ENCODE data around the gene IFNA17. TPM values are rescaled to one million over a fixed set of nuclear protein-coding genes. Genes with fewer than 3 reads are reported as not detected.

IFNA17 gene
- not detected for polyA plus RNA-seq (2013, experiment 1 of 2)
- not detected for polyA plus RNA-seq (2013, experiment 2 of 2)

- no CpG with 5 or more reads among the region's 2 CpGs for WGBS, 2 experiments (ENCODE audit: insufficient coverage in 2 of 2)
Observed at GRCh38 chr9:21228122-21228521, at the start of gene IFNA17. Gene IFNA17, minus strand, starts transcription at chr9:21228222. Its CDS starts 49 bp downstream, at chr9:21228173.

GRCh38 chr9:21268347-21268657 is 40.3 kb upstream of the IFNA17 start:
- Histone ChIP-seq H3K36me3 (ENCODE audit: control insufficient read depth, insufficient read depth, low read length) (no peaks in the 10 kb centered on the region), H3K9me3 (ENCODE audit: control insufficient read depth, low read length) (no peaks in the 10 kb centered on the region), H3K27ac (ENCODE audit: low read depth, low read length, severe bottlenecking) (no peak overlapping the region), H3K4me1 (ENCODE audit: control insufficient read depth, insufficient read depth, low read length, poor library complexity, severe bottlenecking) (no peaks in the 10 kb centered on the region), H3K4me3 (ENCODE audit: extremely low read depth, insufficient read depth, low read length, poor library complexity, severe bottlenecking) (no peak overlapping the region)
- whole genome bisulfite sequencing, 2 experiments (ENCODE audit: insufficient coverage in 2 of 2): 37 to 40% methylated on average over 1 to 2 of the region's 2 CpGs

More at GRCh38 chr9:21228122-21228521, at the start of gene IFNA17:
- H3K4me3 ChIP-seq (ENCODE audit: extremely low read depth, insufficient read depth, low read length, poor library complexity, severe bottlenecking): no peak within 1 kb of the TSS
- H3K4me1 ChIP-seq (ENCODE audit: control insufficient read depth, insufficient read depth, low read length, poor library complexity, severe bottlenecking): no peaks in the 10 kb centered on the region
- H3K9me3 ChIP-seq (ENCODE audit: control insufficient read depth, low read length): no peaks in the 10 kb centered on the region
- H3K36me3 ChIP-seq (ENCODE audit: control insufficient read depth, insufficient read depth, low read length): no peaks in the 10 kb centered on the region
- H3K27ac ChIP-seq (ENCODE audit: low read depth, low read length, severe bottlenecking): no peak within 1 kb of the TSS

- Histone ChIP-seq H3K4me3 (ENCODE audit: extremely low read depth, insufficient read depth, low read length, poor library complexity, severe bottlenecking) (no peak overlapping the region), H3K36me3 (ENCODE audit: control insufficient read depth, insufficient read depth, low read length) (no peaks in the 10 kb centered on the region), H3K4me1 (ENCODE audit: control insufficient read depth, insufficient read depth, low read length, poor library complexity, severe bottlenecking) (no peaks in the 10 kb centered on the region), H3K9me3 (ENCODE audit: control insufficient read depth, low read length) (no peaks in the 10 kb centered on the region), H3K27ac (ENCODE audit: low read depth, low read length, severe bottlenecking) (no peak overlapping the region)
- 77 to 78% methylated on average over 2 to 3 of the region's 4 CpGs for WGBS, 2 experiments (ENCODE audit: insufficient coverage in 2 of 2)
Observed at GRCh38 chr9:21267485-21268346, 39.7 kb upstream of the IFNA17 start.

- no peaks in the 10 kb centered on the region for H3K4me1 ChIP-seq (ENCODE audit: control insufficient read depth, insufficient read depth, low read length, poor library complexity, severe bottlenecking)
- no peaks in the 10 kb centered on the region for H3K36me3 ChIP-seq (ENCODE audit: control insufficient read depth, insufficient read depth, low read length)
- no peak overlapping the region for H3K4me3 ChIP-seq (ENCODE audit: extremely low read depth, insufficient read depth, low read length, poor library complexity, severe bottlenecking)
- WGBS, 2 experiments (ENCODE audit: insufficient coverage in 2 of 2): no CpG with 5 or more reads among the region's 3 CpGs
- no peak overlapping the region for H3K27ac ChIP-seq (ENCODE audit: low read depth, low read length, severe bottlenecking)
- no peaks in the 10 kb centered on the region for H3K9me3 ChIP-seq (ENCODE audit: control insufficient read depth, low read length)
Observed at GRCh38 chr9:21266733-21267484, 38.9 kb upstream of the IFNA17 start.

- no CpG with 5 or more reads among the region's 1 CpG for WGBS, 2 experiments (ENCODE audit: insufficient coverage in 2 of 2)
- H3K27ac ChIP-seq (ENCODE audit: low read depth, low read length, severe bottlenecking): no peak overlapping the region
- no peak overlapping the region for H3K4me3 ChIP-seq (ENCODE audit: extremely low read depth, insufficient read depth, low read length, poor library complexity, severe bottlenecking)
- no peaks in the 10 kb centered on the region for H3K4me1 ChIP-seq (ENCODE audit: control insufficient read depth, insufficient read depth, low read length, poor library complexity, severe bottlenecking)
- no peaks in the 10 kb centered on the region for H3K9me3 ChIP-seq (ENCODE audit: control insufficient read depth, low read length)
- no peaks in the 10 kb centered on the region for H3K36me3 ChIP-seq (ENCODE audit: control insufficient read depth, insufficient read depth, low read length)
Observed at GRCh38 chr9:21265421-21266189, 37.6 kb upstream of the IFNA17 start.

GRCh38 chr9:21255538-21256212 is 27.7 kb upstream of the IFNA17 start:
- Histone ChIP-seq H3K9me3 (ENCODE audit: control insufficient read depth, low read length) (no peaks in the 10 kb centered on the region), H3K4me3 (ENCODE audit: extremely low read depth, insufficient read depth, low read length, poor library complexity, severe bottlenecking) (no peak overlapping the region), H3K27ac (ENCODE audit: low read depth, low read length, severe bottlenecking) (no peak overlapping the region), H3K36me3 (ENCODE audit: control insufficient read depth, insufficient read depth, low read length) (no peaks in the 10 kb centered on the region), H3K4me1 (ENCODE audit: control insufficient read depth, insufficient read depth, low read length, poor library complexity, severe bottlenecking) (no peaks in the 10 kb centered on the region)
- WGBS, 2 experiments (ENCODE audit: insufficient coverage in 2 of 2): 78 to 91% methylated on average over 4 of the region's 5 CpGs

GRCh38 chr9:21252721-21253547 is 24.9 kb upstream of the IFNA17 start:
- Histone ChIP-seq H3K9me3 (ENCODE audit: control insufficient read depth, low read length) (no peaks in the 10 kb centered on the region), H3K36me3 (ENCODE audit: control insufficient read depth, insufficient read depth, low read length) (no peaks in the 10 kb centered on the region), H3K27ac (ENCODE audit: low read depth, low read length, severe bottlenecking) (peak overlapping the region; percentile 17), H3K4me3 (ENCODE audit: extremely low read depth, insufficient read depth, low read length, poor library complexity, severe bottlenecking) (no peak overlapping the region), H3K4me1 (ENCODE audit: control insufficient read depth, insufficient read depth, low read length, poor library complexity, severe bottlenecking) (no peaks in the 10 kb centered on the region)
- 0 to 6% methylated on average over 3 of the region's 3 CpGs for WGBS, 2 experiments (ENCODE audit: insufficient coverage in 2 of 2)

- H3K36me3 ChIP-seq (ENCODE audit: control insufficient read depth, insufficient read depth, low read length): no peaks in the 10 kb centered on the region
- H3K4me3 ChIP-seq (ENCODE audit: extremely low read depth, insufficient read depth, low read length, poor library complexity, severe bottlenecking): no peak overlapping the region
- H3K27ac ChIP-seq (ENCODE audit: low read depth, low read length, severe bottlenecking): no peak overlapping the region
- WGBS, 2 experiments (ENCODE audit: insufficient coverage in 2 of 2): 67 to 88% methylated on average over 2 to 3 of the region's 4 CpGs
- H3K9me3 ChIP-seq (ENCODE audit: control insufficient read depth, low read length): no peaks in the 10 kb centered on the region
- no peaks in the 10 kb centered on the region for H3K4me1 ChIP-seq (ENCODE audit: control insufficient read depth, insufficient read depth, low read length, poor library complexity, severe bottlenecking)
Observed at GRCh38 chr9:21251638-21252037, 23.6 kb upstream of the IFNA17 start.

- WGBS, 2 experiments (ENCODE audit: insufficient coverage in 2 of 2): 67% methylated on average over 1 of the region's 1 CpG; no CpG with 5 or more reads in 1 of the 2 experiments
- no peaks in the 10 kb centered on the region for H3K9me3 ChIP-seq (ENCODE audit: control insufficient read depth, low read length)
Observed at GRCh38 chr9:21251190-21251589, 23.2 kb upstream of the IFNA17 start.

More at GRCh38 chr9:21251190-21251589, 23.2 kb upstream of the IFNA17 start:
- Histone ChIP-seq H3K36me3 (ENCODE audit: control insufficient read depth, insufficient read depth, low read length) (no peaks in the 10 kb centered on the region), H3K4me1 (ENCODE audit: control insufficient read depth, insufficient read depth, low read length, poor library complexity, severe bottlenecking) (no peaks in the 10 kb centered on the region), H3K27ac (ENCODE audit: low read depth, low read length, severe bottlenecking) (no peak overlapping the region), H3K4me3 (ENCODE audit: extremely low read depth, insufficient read depth, low read length, poor library complexity, severe bottlenecking) (no peak overlapping the region)

All from mesodermal cell (in vitro differentiated cells).